Measurements from ENCODE around the gene ALOX15B.

ALOX15B gene

GRCh38 chr17:8087075-8087951 lies 48.5 kb downstream of the ALOX15B start, which contains the start of gene ALOX12B:
TSS of gene ALOX12B (minus strand) at chr17:8087716. CDS start at chr17:8087442, 274 bp downstream.
- Histone ChIP-seq H3K36me3 (ENCODE audit: control insufficient read depth, insufficient read depth, low read length) (no peaks in the 10 kb centered on the region), H3K27me3 (replicated peaks; ENCODE audit: control insufficient read depth, insufficient read depth, low read length) (peaks cover 1% of the 10 kb centered on the region; the same call in 1 of the 2 replicates), H3K4me3 (replicated peaks; ENCODE audit: low read depth, low read length) (no peak within 1 kb of the TSS)
- no peak for TF ChIP-seq CTCF (IDR thresholded peaks at IDR 0.05; ENCODE audit: insufficient read depth, low read length, poor library complexity, severe bottlenecking)
- DNase-seq (ENCODE audit: extremely low read depth, insufficient read length), result no peak

- no peak for DNase-seq (ENCODE audit: extremely low read depth, insufficient read length)
- Histone ChIP-seq H3K36me3 (ENCODE audit: control insufficient read depth, insufficient read depth, low read length) (no peaks in the 10 kb centered on the region), H3K27me3 (replicated peaks; ENCODE audit: control insufficient read depth, insufficient read depth, low read length) (peaks cover 1% of the 10 kb centered on the region; the same call in 1 of the 2 replicates), H3K4me3 (replicated peaks; ENCODE audit: low read depth, low read length) (no peak overlapping the region)
- TF ChIP-seq CTCF (IDR thresholded peaks at IDR 0.05; ENCODE audit: insufficient read depth, low read length, poor library complexity, severe bottlenecking), result no peak
Observed at GRCh38 chr17:8087952-8088230, 49.0 kb downstream of the ALOX15B start.

- TF ChIP-seq CTCF (IDR thresholded peaks at IDR 0.05; ENCODE audit: insufficient read depth, low read length, poor library complexity, severe bottlenecking), result no peak
- no peaks in the 10 kb centered on the region; the same call in 1 of the 2 replicates for H3K27me3 ChIP-seq (replicated peaks; ENCODE audit: control insufficient read depth, insufficient read depth, low read length)
- DNase-seq (ENCODE audit: extremely low read depth, insufficient read length), result no peak
Observed at GRCh38 chr17:8089728-8090127, 50.9 kb downstream of the ALOX15B start.

GRCh38 chr17:8091033-8091687 lies 52.3 kb downstream of the ALOX15B start:
- Histone ChIP-seq H3K4me3 (replicated peaks; ENCODE audit: low read depth, low read length) (no peak overlapping the region), H3K36me3 (ENCODE audit: control insufficient read depth, insufficient read depth, low read length) (no peaks in the 10 kb centered on the region), H3K27me3 (replicated peaks; ENCODE audit: control insufficient read depth, insufficient read depth, low read length) (no peaks in the 10 kb centered on the region; the same call in 1 of the 2 replicates)
- peak; percentile 63 for DNase-seq (ENCODE audit: extremely low read depth, insufficient read length)
- no peak for TF ChIP-seq CTCF (IDR thresholded peaks at IDR 0.05; ENCODE audit: insufficient read depth, low read length, poor library complexity, severe bottlenecking)

More at GRCh38 chr17:8089728-8090127, 50.9 kb downstream of the ALOX15B start:
- no peaks in the 10 kb centered on the region for H3K36me3 ChIP-seq (ENCODE audit: control insufficient read depth, insufficient read depth, low read length)
- no peak overlapping the region for H3K4me3 ChIP-seq (replicated peaks; ENCODE audit: low read depth, low read length)

- no peaks in the 10 kb centered on the region; the same call in 1 of the 2 replicates for H3K27me3 ChIP-seq (replicated peaks; ENCODE audit: control insufficient read depth, insufficient read depth, low read length)
- no peak for TF ChIP-seq CTCF (IDR thresholded peaks at IDR 0.05; ENCODE audit: insufficient read depth, low read length, poor library complexity, severe bottlenecking)
- no peak overlapping the region for H3K4me3 ChIP-seq (replicated peaks; ENCODE audit: low read depth, low read length)
Observed at GRCh38 chr17:8095361-8095760, 56.5 kb downstream of the ALOX15B start.

More at GRCh38 chr17:8095361-8095760, 56.5 kb downstream of the ALOX15B start:
- H3K36me3 ChIP-seq (ENCODE audit: control insufficient read depth, insufficient read depth, low read length), result no peaks in the 10 kb centered on the region
- DNase-seq (ENCODE audit: extremely low read depth, insufficient read length), result no peak
